PC-3 (cell line): ENCODE measurements around the gene IL17RD. TPM values are rescaled to one million over a fixed set of nuclear protein-coding genes. Genes with fewer than 3 reads are reported as not detected.

Experiments used
- ATAC-seq: fragments of 200-7000 bp; cut with Tn5 transposase; 2 replicates; pipeline ENCODE4 v1.9.1; 2020; ENCODE audit warnings: mild to moderate bottlenecking, moderate library complexity
- BruUV-seq: library from RNA; stranded (reverse); fragments of 400-500 nt; replicated peaks from 2 replicates; lab custom pipeline; 2021; lab: Mats Ljungman, UMichigan
- CTCF ChIA-PET: fragments of 300-600 bp; sonication (Branson Sonifier 250); formaldehyde crosslinking; loops from one replicate; lab custom pipeline; 2022; ENCODE audit warnings: antibody characterized with exemption; lab: Charles Lee
- POLR2A ChIA-PET: fragments of 300-600 bp; sonication (Branson Sonifier 250); formaldehyde crosslinking; loops from one replicate; lab custom pipeline; 2022; ENCODE audit warnings: antibody characterized with exemption; ENCODE audit not compliant: unreplicated experiment; lab: Charles Lee
- DNase-seq: peaks from one replicate; pipeline ENCODE4 v3.0.0-alpha.2; 2015
- H2AFZ ChIP-seq: fragments of 300-600 bp; sonication (generic); 2 replicates; pipeline ENCODE4 v1.6.0; 2016; ENCODE audit warnings: antibody characterized with exemption, low read length
- H3F3A ChIP-seq: fragments of 300-600 bp; sonication (generic); one replicate; pipeline ENCODE4 v1.6.0; 2017; ENCODE audit warnings: antibody characterized with exemption, low read length, control low read depth, mild to moderate bottlenecking; ENCODE audit not compliant: unreplicated experiment
- H3K27ac ChIP-seq: fragments of 300-600 bp; sonication (generic); 2 replicates; pipeline ENCODE4 v1.5.1; 2016; ENCODE audit warnings: mild to moderate bottlenecking, low read length
- H3K27me3 ChIP-seq: fragments of 300-600 bp; sonication (generic); 2 replicates; pipeline ENCODE4 v1.6.1; 2016; ENCODE audit warnings: low read length, mixed read lengths
- H3K36me3 ChIP-seq: fragments of 300-600 bp; sonication (generic); 2 replicates; pipeline ENCODE4 v1.6.1; 2016; ENCODE audit warnings: low read depth, mixed run types, low read length, mixed read lengths
- H3K4me1 ChIP-seq: fragments of 300-600 bp; sonication (generic); 2 replicates; pipeline ENCODE4 v1.5.1; 2016; ENCODE audit warnings: low read length; ENCODE audit not compliant: insufficient read depth
- H3K4me2 ChIP-seq: fragments of 300-600 bp; sonication (generic); 2 replicates; pipeline ENCODE4 v1.6.0; 2016; ENCODE audit warnings: low read length
- H3K4me3 ChIP-seq: fragments of 300-600 bp; sonication (generic); 2 replicates; pipeline ENCODE4 v1.5.1; 2016; ENCODE audit warnings: mild to moderate bottlenecking, low read length, mixed read lengths
- H3K79me2 ChIP-seq: fragments of 300-600 bp; sonication (generic); 2 replicates; pipeline ENCODE4 v1.6.1; 2017; ENCODE audit warnings: low read length, mixed read lengths
- H3K9ac ChIP-seq: fragments of 300-600 bp; sonication (generic); 2 replicates; pipeline ENCODE4 v1.6.0; 2016; ENCODE audit warnings: mild to moderate bottlenecking, low read length
- H3K9me2 ChIP-seq: fragments of 300-600 bp; sonication (generic); replicated peaks from 2 replicates; pipeline ENCODE4 v1.6.1; 2016; ENCODE audit warnings: mixed run types, low read length, mixed read lengths
- H3K9me3 ChIP-seq: fragments of 300-600 bp; sonication (generic); 2 replicates; pipeline ENCODE4 v1.6.1; 2016; ENCODE audit warnings: low read length, mixed read lengths
- H4K20me1 ChIP-seq: fragments of 300-600 bp; sonication (generic); 2 replicates; pipeline ENCODE4 v1.6.1; 2016; ENCODE audit warnings: low read length, mixed read lengths
- EZH2 ChIP-seq: fragments of 300-600 bp; sonication (generic); IDR thresholded peaks from one replicate; pipeline ENCODE4 v1.6.1; 2017; ENCODE audit warnings: antibody characterized with exemption, mild to moderate bottlenecking, low read length; ENCODE audit not compliant: unreplicated experiment
- EZH2phosphoT487 ChIP-seq: fragments of 300-600 bp; sonication (generic); IDR thresholded peaks from 2 replicates; pipeline ENCODE4 v1.6.1; 2018; ENCODE audit warnings: mild to moderate bottlenecking, antibody characterized with exemption, low read length, borderline replicate concordance
- intact Hi-C: fragments of 100-400 bp; cut with micrococcal nuclease; formaldehyde crosslinking; loops from 2 replicates; pipeline ENCODE4 v1.9.0; 2023
- total RNA-seq: library from RNA; depleted of rRNA; stranded (reverse); fragments of >200 nt; gene quantifications from 2 replicates; pipeline ENCODE4 v1.2.3, GENCODE V29; 2014
- TF ChIP-seq, protein P1 (sequence below): fragments of 300-600 bp; sonication (generic); conservative IDR thresholded peaks from 2 replicates; pipeline ENCODE4 v1.5.1; 2017; ENCODE audit warnings: antibody characterized with exemption, low read depth, mild to moderate bottlenecking, low read length

The IL17RD gene
- total RNA-seq, 1 experiment from 2014 or later = 3.7 TPM

DNA sequence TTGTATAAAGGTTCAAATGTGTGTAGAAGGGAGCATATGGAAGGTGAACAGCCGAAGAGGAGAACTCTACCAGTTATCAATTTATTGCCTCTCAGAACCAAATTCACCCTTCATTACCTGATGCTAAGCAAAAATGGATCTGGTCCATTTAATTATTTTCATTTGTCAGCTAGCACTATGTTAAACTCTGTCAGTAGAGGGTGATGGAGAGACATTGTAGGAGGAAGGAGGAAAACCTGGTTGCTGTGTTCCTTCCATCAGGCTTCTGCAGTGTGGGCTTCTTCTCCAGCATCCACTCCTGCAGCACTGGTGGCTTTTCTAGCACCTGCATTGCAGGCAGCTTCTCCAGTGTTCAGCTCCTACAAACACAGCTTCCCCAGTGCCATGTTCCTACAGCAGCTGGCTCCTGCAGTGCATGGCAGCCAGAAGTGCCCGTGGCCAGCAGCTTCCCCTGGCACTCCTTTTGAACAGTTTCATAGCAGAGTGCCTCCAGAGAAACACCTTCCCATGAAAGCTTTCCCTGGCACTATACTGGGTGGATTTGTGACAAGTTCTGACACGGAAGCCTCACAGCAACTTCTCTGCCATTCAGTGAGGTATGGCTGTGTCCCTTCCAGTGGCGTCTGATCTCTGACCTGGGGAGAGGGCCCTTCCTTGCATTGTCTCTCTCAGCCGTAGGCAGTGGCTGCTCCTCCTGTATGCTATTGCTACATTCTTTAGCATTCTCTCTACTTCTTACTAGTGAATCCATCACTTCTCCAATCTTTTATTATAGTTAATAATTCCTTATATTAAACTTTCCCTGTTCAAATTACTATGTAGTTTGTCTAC, 14.6 kb upstream of the IL17RD start:
- Histone ChIP-seq H4K20me1 (no peaks in the 10 kb centered on the region), H3K27ac (no peak overlapping the region), H2AFZ (no peak overlapping the region), H3K4me1 (no peaks in the 10 kb centered on the region), H3K36me3 (no peaks in the 10 kb centered on the region), H3K27me3 (no peaks in the 10 kb centered on the region), H3K9ac (no peak overlapping the region), H3K9me2 (no peaks in the 10 kb centered on the region), H3K4me2 (no peak overlapping the region), H3F3A (no peaks in the 10 kb centered on the region), H3K79me2 (no peaks in the 10 kb centered on the region), H3K9me3 (no peaks in the 10 kb centered on the region), H3K4me3 (no peak overlapping the region)
- no TSS peak for BruUV-seq
- ChIA-PET CTCF (interaction anchor here (0.5 to 1.3 kb wide), 6 partner anchors 38 to 366 kb away, joined by 3 to 13 read pairs (median 3); no protein-coding TSS in a partner anchor), POLR2A (interaction anchor here (0.5 kb wide), 1 partner anchor 378 kb away, joined by 4 read pairs; no protein-coding TSS in a partner anchor)
- DNase-seq (peak; percentile 59), ATAC-seq (peak; percentile 93)
- intact Hi-C loops = loop anchor here (2.0 to 10.0 kb wide), 3 partner anchors 43 to 415 kb away; partner anchors contain the start of gene ARF4
- TF ChIP-seq, protein P1, sequence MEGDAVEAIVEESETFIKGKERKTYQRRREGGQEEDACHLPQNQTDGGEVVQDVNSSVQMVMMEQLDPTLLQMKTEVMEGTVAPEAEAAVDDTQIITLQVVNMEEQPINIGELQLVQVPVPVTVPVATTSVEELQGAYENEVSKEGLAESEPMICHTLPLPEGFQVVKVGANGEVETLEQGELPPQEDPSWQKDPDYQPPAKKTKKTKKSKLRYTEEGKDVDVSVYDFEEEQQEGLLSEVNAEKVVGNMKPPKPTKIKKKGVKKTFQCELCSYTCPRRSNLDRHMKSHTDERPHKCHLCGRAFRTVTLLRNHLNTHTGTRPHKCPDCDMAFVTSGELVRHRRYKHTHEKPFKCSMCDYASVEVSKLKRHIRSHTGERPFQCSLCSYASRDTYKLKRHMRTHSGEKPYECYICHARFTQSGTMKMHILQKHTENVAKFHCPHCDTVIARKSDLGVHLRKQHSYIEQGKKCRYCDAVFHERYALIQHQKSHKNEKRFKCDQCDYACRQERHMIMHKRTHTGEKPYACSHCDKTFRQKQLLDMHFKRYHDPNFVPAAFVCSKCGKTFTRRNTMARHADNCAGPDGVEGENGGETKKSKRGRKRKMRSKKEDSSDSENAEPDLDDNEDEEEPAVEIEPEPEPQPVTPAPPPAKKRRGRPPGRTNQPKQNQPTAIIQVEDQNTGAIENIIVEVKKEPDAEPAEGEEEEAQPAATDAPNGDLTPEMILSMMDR = peak; percentile 67
- no peak for TF ChIP-seq EZH2phosphoT487

DNA sequence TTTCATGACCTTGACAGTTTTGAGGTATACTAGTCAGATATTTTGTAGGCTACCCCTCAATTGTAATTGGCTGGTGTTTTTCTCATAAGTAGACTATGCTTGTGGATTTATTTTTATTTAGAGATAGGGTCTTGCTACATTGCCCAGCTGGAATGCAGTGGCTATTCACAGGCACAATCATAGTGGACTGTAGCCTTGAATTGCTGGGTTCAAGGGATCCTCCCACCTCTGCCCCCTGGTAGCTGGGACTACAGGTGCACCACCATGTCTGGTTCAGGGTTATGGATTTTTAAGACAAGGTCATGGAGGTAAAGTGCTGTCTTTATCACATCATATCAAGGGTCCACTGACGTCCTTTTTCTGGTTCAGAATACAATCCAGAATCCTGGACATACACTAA, 10.9 kb upstream of the IL17RD start:
- Histone ChIP-seq H3K4me2 (no peak overlapping the region), H3K9me3 (no peaks in the 10 kb centered on the region), H3K9me2 (no peaks in the 10 kb centered on the region), H3K9ac (no peak overlapping the region), H3F3A (no peaks in the 10 kb centered on the region), H3K4me1 (no peaks in the 10 kb centered on the region), H3K27me3 (no peaks in the 10 kb centered on the region), H3K36me3 (no peaks in the 10 kb centered on the region), H3K4me3 (no peak overlapping the region), H3K27ac (no peak overlapping the region), H4K20me1 (no peaks in the 10 kb centered on the region), H2AFZ (no peak overlapping the region), H3K79me2 (no peaks in the 10 kb centered on the region)
- DNase-seq (no peak), ATAC-seq (no peak)
- ChIA-PET POLR2A (no interaction called here), CTCF (no interaction called here)
- intact Hi-C loops = loop anchor here (5.0 to 10.0 kb wide), 2 partner anchors 256 to 419 kb away; partner anchors contain the start of gene ARF4
- BruUV-seq = no TSS peak
- TF ChIP-seq EZH2phosphoT487 = no peak
- TF ChIP-seq EZH2 = no peak
- TF ChIP-seq, protein P1 = no peak

DNA sequence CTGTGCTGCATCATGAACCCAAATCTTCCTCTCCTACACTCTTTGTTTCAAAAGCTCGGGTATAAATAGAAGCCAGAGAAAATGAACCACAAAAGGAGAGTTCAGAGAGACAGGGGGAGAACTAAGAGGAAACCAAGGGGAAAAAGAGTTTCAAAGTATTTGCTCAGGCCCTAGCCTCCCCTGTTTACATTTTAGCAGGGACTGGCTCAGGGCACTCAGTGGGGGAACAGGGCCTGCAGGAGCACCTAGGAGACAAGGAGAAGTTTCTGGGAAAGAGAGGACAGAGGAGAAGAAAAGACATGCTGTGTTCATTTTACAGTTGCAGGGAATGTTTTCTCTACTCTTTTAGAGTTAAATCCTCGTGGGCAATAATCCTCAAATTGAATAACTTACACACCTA, 8.5 kb upstream of the IL17RD start:
- Histone ChIP-seq H3K4me1 (peaks cover 5% of the 10 kb centered on the region; the same call in 1 of the 2 replicates), H3K27ac (no peak overlapping the region), H3K4me3 (no peak overlapping the region), H4K20me1 (no peaks in the 10 kb centered on the region), H3F3A (no peaks in the 10 kb centered on the region), H3K79me2 (no peaks in the 10 kb centered on the region), H3K4me2 (no peak overlapping the region), H3K27me3 (no peaks in the 10 kb centered on the region), H3K9ac (no peak overlapping the region), H2AFZ (no peak overlapping the region), H3K36me3 (no peaks in the 10 kb centered on the region), H3K9me2 (no peaks in the 10 kb centered on the region), H3K9me3 (no peaks in the 10 kb centered on the region)
- no TSS peak for BruUV-seq
- DNase-seq = no peak
- no peak for ATAC-seq
- TF ChIP-seq EZH2 = no peak
- no peak for TF ChIP-seq EZH2phosphoT487
- TF ChIP-seq, protein P1 = no peak
- ChIA-PET POLR2A (no interaction called here), CTCF (no interaction called here)
- intact Hi-C loops = loop anchor here (5.0 to 10.0 kb wide), 2 partner anchors 384 to 421 kb away; partner anchors contain the start of genes ARF4 and PDE12
